T-cell (primary cell): ENCODE data around the gene KIAA0930. TPM values are rescaled to one million over a fixed set of nuclear protein-coding genes. Genes with fewer than 3 reads are reported as not detected.
"Not testable (repeated sequence)": the region's sequence is repeated elsewhere in the genome, so short reads cannot be mapped to it uniquely, and the experiment has no call there.

Experiments used
- ATAC-seq, 4 experiments: fragments of 200-7000 bp in 3 of 4; fragments of 150-1000 bp in 1 of 4; cut with Tn5 transposase; replicated peaks in 1 of 4; 1 replicate in 3 of 4; 2 replicates in 1 of 4; pipeline ENCODE4 v1.10.0; 2021; ENCODE audit warnings: moderate library complexity in 3 of 4, mild to moderate bottlenecking in 2 of 4, moderate number of reproducible peaks in 1 of 4
- CTCF ChIA-PET, 2 donors: fragments of 300-600 bp; sonication (Branson Sonifier 250); formaldehyde crosslinking; loops; one replicate each; lab custom pipeline; 2022; ENCODE audit warnings: antibody characterized with exemption in 2 of 2; lab: Charles Lee
- POLR2A ChIA-PET, 2 donors: fragments of 300-600 bp; sonication (Branson Sonifier 250); formaldehyde crosslinking; loops; one replicate each; lab custom pipeline; 2022; ENCODE audit warnings: antibody characterized with exemption in 2 of 2; lab: Charles Lee
- DNase-seq, 35 experiments: peaks; one replicate each; pipeline versions ENCODE4 v3.0.0 to v3.0.0-alpha.2; 2013 to 2023
- H3K27ac ChIP-seq: one replicate; pipeline ENCODE4 v1.5.1; 2013; ENCODE audit warnings: low read length
- H3K27me3 ChIP-seq, 2 experiments: replicated peaks in 1 of 2; 1 replicate in 1 of 2; 2 replicates in 1 of 2; pipeline versions ENCODE4 v1.6.1 to v1.7.0; 2013; ENCODE audit warnings: low read length in 1 of 2, mixed read lengths in 1 of 2; ENCODE audit not compliant: control insufficient read depth in 2 of 2, insufficient read depth in 2 of 2; ENCODE audit errors: extremely low read depth in 1 of 2
- H3K36me3 ChIP-seq, 2 donors: 1 replicate in 1 of 2; 2 replicates in 1 of 2; pipeline versions ENCODE4 v1.6.1 to v1.7.0; 2013; ENCODE audit warnings: low read length in 1 of 2; ENCODE audit not compliant: control insufficient read depth in 2 of 2, insufficient read depth in 1 of 2; ENCODE audit errors: extremely low read depth in 1 of 2
- H3K4me1 ChIP-seq, 2 experiments: 1 replicate in 1 of 2; 2 replicates in 1 of 2; pipeline versions ENCODE4 v1.6.1 to v1.7.0; 2013; ENCODE audit warnings: low read length in 2 of 2, mixed read lengths in 1 of 2; ENCODE audit not compliant: insufficient read depth in 2 of 2, control insufficient read depth in 1 of 2; ENCODE audit errors: extremely low read depth in 1 of 2
- H3K4me3 ChIP-seq, 2 donors: 1 replicate in 1 of 2; 2 replicates in 1 of 2; pipeline versions ENCODE4 v1.5.1 to v1.7.0; 2013; ENCODE audit warnings: mild to moderate bottlenecking in 2 of 2, low read length in 1 of 2, moderate library complexity in 1 of 2; ENCODE audit not compliant: control insufficient read depth in 1 of 2; ENCODE audit errors: extremely low read depth in 1 of 2
- H3K9me3 ChIP-seq: 2 replicates; pipeline ENCODE4 v1.7.0; 2013
- H3K27ac Mint-ChIP-seq, 2 donors: one replicate each; pipeline ENCODE4 v1.8.0; 2020 to 2021; ENCODE audit warnings: mild to moderate bottlenecking in 2 of 2, mixed read lengths in 2 of 2
- H3K27me3 Mint-ChIP-seq, 2 donors: one replicate each; pipeline ENCODE4 v1.8.0; 2021 to 2022; ENCODE audit warnings: mixed read lengths in 2 of 2
- H3K36me3 Mint-ChIP-seq: one replicate; pipeline ENCODE4 v1.8.0; 2021; ENCODE audit warnings: mixed read lengths
- H3K4me1 Mint-ChIP-seq, 3 donors: one replicate each; pipeline ENCODE4 v1.8.0; 2020 to 2022; ENCODE audit warnings: mixed read lengths in 3 of 3, mild to moderate bottlenecking in 1 of 3
- H3K4me3 Mint-ChIP-seq, 3 donors: one replicate each; pipeline ENCODE4 v1.8.0; 2020 to 2022; ENCODE audit warnings: mild to moderate bottlenecking in 3 of 3, mixed read lengths in 3 of 3, moderate library complexity in 3 of 3
- H3K9me3 Mint-ChIP-seq, 3 donors: one replicate each; pipeline ENCODE4 v1.8.0; 2020 to 2022; ENCODE audit warnings: mixed read lengths in 3 of 3
- WGBS: methylation state at CpG from one replicate; pipeline ENCODE4 v1.1.5; 2013; ENCODE audit warnings: missing lambda C conversion rate; ENCODE audit not compliant: insufficient coverage; 5-methylcytosine and 5-hydroxymethylcytosine counted together
- total RNA-seq, 35 experiments: library from RNA in 6 of 35; stranded (reverse) in 6 of 35; fragments of 120-200 nt in 1 of 35; gene quantifications; one replicate each; pipeline versions ENCODE4 v1.2.1 to v1.2.4 and lab custom pipeline; 2013 to 2026

The KIAA0930 gene
- total RNA-seq, 5 donors from 2014 or later (not counting 1 experiment from before 2014, with no cell fraction given), result 21.2 to 40.2 (median 30.8) TPM

DNA sequence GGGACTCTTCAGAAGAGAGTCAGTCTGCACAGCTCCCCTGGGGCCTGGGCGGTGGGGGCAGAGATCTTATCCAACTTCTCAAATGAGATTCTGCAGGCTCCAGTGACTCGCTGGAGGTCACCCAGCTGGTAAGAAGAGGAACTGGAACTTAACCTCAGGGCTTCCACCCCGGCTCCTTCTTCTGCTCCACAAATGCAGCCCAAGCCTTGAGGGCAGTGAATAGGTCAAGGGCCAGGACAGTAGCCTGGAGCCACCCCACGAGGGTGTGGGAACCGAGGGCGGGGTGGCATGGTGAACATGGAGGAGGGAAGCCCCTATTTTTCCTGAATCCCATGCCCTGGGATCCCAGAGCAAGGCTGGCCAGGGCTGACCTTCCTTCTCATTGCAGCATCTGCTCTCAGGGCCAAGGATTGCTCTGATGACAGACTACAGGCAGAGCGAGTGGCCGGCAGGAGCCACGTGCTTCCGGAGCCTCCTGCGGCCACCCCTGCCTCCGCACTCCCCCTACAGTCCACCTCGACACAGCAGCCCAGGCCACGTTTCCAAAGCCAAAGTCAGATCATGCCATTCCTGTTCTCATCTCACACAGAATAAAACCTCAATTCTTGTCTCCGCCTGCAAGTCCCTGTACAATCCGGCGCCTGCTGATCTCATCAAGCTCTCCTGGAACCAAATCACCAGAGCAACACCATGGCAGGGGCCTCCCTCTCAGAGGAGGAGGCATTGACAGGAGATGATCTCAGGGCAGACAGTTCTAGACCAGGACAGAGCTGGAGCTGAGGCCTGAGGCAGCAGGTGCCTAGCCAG is 23.0 kb upstream of the KIAA0930 start:
- no peak overlapping the region for H3K4me3 ChIP-seq
- ATAC-seq (peak in 1 of 4 experiments; percentile 20), DNase-seq (peak in 1 of 35 experiments; percentile 48)
- ChIA-PET CTCF (interaction anchor here in 1 of 2 donors (0.7 kb wide), 1 partner anchor 885 kb away, joined by 3 read pairs; no protein-coding TSS in a partner anchor), POLR2A (no interaction called here)
- H3K36me3 Mint-ChIP-seq, result no peaks in the 10 kb centered on the region
- H3K36me3 ChIP-seq, result no peaks in the 10 kb centered on the region
- no peak overlapping the region for H3K27ac Mint-ChIP-seq
- H3K9me3 Mint-ChIP-seq, result no peaks in the 10 kb centered on the region
- no peak overlapping the region for H3K27ac ChIP-seq
- peaks cover 8 to 15% of the 10 kb centered on the region in 2 donors for H3K27me3 Mint-ChIP-seq
- H3K27me3 ChIP-seq, result peaks cover 0 to 43% of the 10 kb centered on the region in 2 experiments
- WGBS, result 50% methylated on average over 12 of the region's 17 CpGs
- H3K4me3 Mint-ChIP-seq, result no peak overlapping the region
- H3K4me1 Mint-ChIP-seq, result peaks cover 1 to 8% (median 8%) of the 10 kb centered on the region in 3 donors
- peaks cover 1 to 7% of the 10 kb centered on the region in 2 experiments for H3K4me1 ChIP-seq
- no peaks in the 10 kb centered on the region for H3K9me3 ChIP-seq

DNA sequence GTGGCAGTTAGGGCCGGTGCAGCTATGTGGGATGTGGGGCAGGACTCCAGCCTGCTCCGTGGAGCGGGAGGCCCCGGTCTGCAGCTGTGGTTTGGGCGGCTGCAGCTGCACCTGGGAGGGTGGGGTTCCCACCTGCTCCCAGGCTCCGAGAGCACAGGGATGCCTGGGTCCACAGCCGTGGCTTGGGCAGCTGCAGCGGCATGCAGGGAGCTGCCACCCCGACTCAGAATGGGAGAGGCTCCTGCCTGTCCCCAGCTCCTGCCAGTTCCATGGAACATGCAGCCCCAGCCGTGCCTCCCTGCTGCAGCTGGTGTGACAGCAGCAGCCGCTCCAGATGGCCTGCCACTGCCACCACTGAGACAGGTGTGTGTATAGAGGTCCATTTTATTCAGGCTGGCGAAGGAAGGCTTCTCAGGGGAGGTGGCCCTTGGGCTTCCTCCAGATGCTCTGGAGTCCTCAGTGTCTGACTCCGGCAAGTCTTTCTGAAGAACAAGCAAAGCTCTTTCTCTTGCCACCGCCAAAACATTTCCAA is 22.3 kb upstream of the KIAA0930 start:
- Mint-ChIP-seq H3K27ac (no peak overlapping the region), H3K4me1 (peaks cover 0 to 7% (median 5%) of the 10 kb centered on the region in 3 donors), H3K36me3 (no peaks in the 10 kb centered on the region), H3K9me3 (peaks cover 0 to under 1% (median 0%) of the 10 kb centered on the region in 3 donors), H3K4me3 (no peak overlapping the region), H3K27me3 (peaks cover 8 to 15% of the 10 kb centered on the region in 2 donors)
- peaks cover 0 to 2% of the 10 kb centered on the region in 2 experiments for H3K4me1 ChIP-seq
- H3K9me3 ChIP-seq, result no peaks in the 10 kb centered on the region
- H3K27me3 ChIP-seq, result peaks cover 0 to 38% of the 10 kb centered on the region in 2 experiments
- WGBS, result 32% methylated on average over 10 of the region's 14 CpGs
- DNase-seq, result no peak
- H3K27ac ChIP-seq, result no peak overlapping the region
- no peak overlapping the region for H3K4me3 ChIP-seq
- POLR2A ChIA-PET, result no interaction called here
- CTCF ChIA-PET, result interaction anchor here in 1 of 2 donors (0.7 kb wide), 1 partner anchor 885 kb away, joined by 3 read pairs; no protein-coding TSS in a partner anchor
- no peaks in the 10 kb centered on the region for H3K36me3 ChIP-seq
- no peak for ATAC-seq

DNA sequence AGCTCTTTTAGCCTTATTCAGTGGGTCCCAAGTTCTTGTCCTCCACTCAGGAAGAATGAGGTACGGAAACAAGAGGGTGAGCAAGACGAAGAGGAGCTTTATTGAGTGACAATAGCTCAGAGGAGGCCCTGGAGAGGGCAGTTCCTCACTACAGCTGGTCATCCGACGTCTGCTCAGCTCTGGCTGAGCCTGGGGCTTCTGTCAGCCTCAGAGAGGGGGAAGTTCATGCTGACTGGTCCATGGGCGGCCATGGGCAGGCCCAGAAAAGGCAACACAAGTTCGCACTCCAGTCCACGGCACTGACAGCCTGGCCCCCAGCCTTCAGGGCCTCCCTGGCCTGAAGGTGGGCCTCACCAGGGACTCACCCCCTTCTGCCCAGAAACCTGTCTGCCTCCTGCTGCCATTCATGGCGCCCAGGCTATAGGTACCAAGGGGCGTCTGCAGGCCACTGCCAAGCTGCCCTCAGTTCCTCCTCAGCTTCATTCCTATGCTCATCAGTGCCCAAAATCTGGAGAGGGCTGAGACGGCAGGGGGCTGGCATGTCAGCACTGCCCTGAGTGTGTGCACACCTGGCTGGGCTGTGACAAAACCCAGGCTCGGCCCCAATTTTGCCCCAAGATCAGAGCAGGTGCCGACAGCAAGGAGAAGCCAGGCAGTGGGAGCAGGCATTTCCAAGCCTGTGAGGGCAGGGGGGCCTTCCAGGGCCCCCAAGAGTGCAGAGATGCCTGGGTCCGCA is 21.7 kb upstream of the KIAA0930 start:
- CTCF ChIA-PET, result interaction anchor here in 1 of 2 donors (0.6 kb wide), 1 partner anchor 9 kb away, joined by 3 read pairs; no protein-coding TSS in a partner anchor
- Mint-ChIP-seq H3K9me3 (peaks cover 0 to 2% (median 0%) of the 10 kb centered on the region in 3 donors), H3K27me3 (peaks cover 8 to 15% of the 10 kb centered on the region in 2 donors), H3K27ac (no peak overlapping the region), H3K36me3 (no peaks in the 10 kb centered on the region), H3K4me1 (peaks cover 0 to 7% (median 5%) of the 10 kb centered on the region in 3 donors), H3K4me3 (no peak overlapping the region)
- no peaks in the 10 kb centered on the region for H3K36me3 ChIP-seq
- H3K27ac ChIP-seq, result no peak overlapping the region
- no peak for DNase-seq
- H3K4me1 ChIP-seq, result no peaks in the 10 kb centered on the region
- POLR2A ChIA-PET, result no interaction called here
- no peak overlapping the region for H3K4me3 ChIP-seq
- no peaks in the 10 kb centered on the region for H3K9me3 ChIP-seq
- no peak for ATAC-seq
- 74% methylated on average over 13 of the region's 13 CpGs for WGBS
- peaks cover 0 to 33% of the 10 kb centered on the region in 2 experiments for H3K27me3 ChIP-seq

DNA sequence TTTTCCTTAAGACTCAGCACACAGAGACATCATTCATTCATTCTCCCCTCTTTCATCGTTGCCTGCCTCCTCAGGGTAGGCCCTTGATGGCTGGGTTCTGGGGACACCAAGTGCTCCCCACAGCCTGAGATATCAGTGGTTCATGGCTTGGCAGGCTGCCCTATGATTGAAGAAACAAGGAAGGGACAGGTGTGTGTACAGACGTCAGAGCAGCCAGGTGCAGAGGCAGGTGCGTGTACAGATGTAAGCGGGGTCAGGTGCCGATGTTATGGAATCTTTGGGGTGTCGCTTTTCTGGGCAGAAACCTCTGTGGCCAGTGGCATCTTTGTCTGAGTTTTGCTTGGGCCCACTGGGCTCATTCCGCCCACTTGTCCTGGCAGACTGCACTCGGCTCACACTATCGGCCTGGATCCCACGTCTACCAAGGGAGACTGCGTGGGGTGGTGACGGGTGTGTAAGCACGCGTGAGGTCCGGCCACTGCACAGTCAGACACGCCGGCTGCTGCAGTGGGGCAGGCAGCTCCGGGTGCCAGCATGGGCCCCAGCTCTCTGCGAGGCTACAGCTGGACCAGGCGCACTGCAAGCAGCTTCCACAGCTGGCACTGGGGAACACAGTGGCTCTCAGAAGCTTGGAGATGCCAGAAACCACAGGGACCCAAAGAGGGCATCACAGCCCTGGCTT is 20.9 kb upstream of the KIAA0930 start:
- Mint-ChIP-seq H3K36me3 (no peaks in the 10 kb centered on the region), H3K4me3 (no peak overlapping the region), H3K27ac (no peak overlapping the region), H3K9me3 (peaks cover 0 to 2% (median 0%) of the 10 kb centered on the region in 3 donors), H3K27me3 (peaks cover 8 to 15% of the 10 kb centered on the region in 2 donors), H3K4me1 (peaks cover 0 to 7% (median 5%) of the 10 kb centered on the region in 3 donors)
- WGBS, result 92% methylated on average over 19 of the region's 20 CpGs
- ChIA-PET POLR2A (no interaction called here), CTCF (interaction anchor here in 1 of 2 donors (0.6 kb wide), 1 partner anchor 10 kb away, joined by 3 read pairs; no protein-coding TSS in a partner anchor)
- ATAC-seq, result no peak
- Histone ChIP-seq H3K36me3 (no peaks in the 10 kb centered on the region), H3K27ac (no peak overlapping the region), H3K27me3 (peaks cover 0 to 33% of the 10 kb centered on the region in 2 experiments), H3K4me1 (no peaks in the 10 kb centered on the region), H3K9me3 (no peaks in the 10 kb centered on the region), H3K4me3 (no peak overlapping the region)
- DNase-seq, result no peak

DNA sequence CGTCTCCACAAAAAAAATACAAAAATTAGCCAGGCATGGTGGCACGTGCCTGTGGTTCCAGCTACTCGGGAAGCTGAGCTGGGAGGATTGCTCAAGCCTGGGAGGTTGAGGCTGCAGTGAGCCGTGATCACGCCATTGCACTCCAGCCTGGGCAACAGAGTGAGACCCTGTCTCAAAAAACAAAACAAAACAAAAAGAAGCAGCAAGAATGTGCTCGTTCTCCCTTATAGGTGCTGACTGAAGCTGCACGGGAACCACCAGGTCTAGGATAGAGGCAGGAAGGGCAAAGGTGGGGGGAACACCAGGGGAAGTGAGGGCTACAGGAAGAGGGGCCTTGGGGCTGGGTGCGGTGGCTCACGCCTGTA is 19.7 kb upstream of the KIAA0930 start:
- CTCF ChIA-PET, H3K4me3 ChIP-seq, H3K36me3 ChIP-seq, H3K4me1 ChIP-seq, H3K9me3 Mint-ChIP-seq, H3K27ac ChIP-seq, H3K4me1 Mint-ChIP-seq, ATAC-seq, H3K27ac Mint-ChIP-seq, POLR2A ChIA-PET, H3K4me3 Mint-ChIP-seq, H3K9me3 ChIP-seq, H3K36me3 Mint-ChIP-seq, DNase-seq: not testable (repeated sequence)
- 79% methylated on average over 5 of the region's 9 CpGs for WGBS
- peaks cover 8 to 15% of the 10 kb centered on the region in 2 donors for H3K27me3 Mint-ChIP-seq
- peaks cover 0 to 28% of the 10 kb centered on the region in 2 experiments for H3K27me3 ChIP-seq
